Vagina (tissue), 2 donors: ENCODE data around the gene NLGN1. TPM values are rescaled to one million over a fixed set of nuclear protein-coding genes. Genes with fewer than 3 reads are reported as not detected.

Experiments
- DNase-seq, 2 donors: peaks; one replicate each; pipeline ENCODE4 v3.0.0-alpha.2; 2017; ENCODE audit errors: extremely low spot score in 2 of 2
- H3K27ac ChIP-seq: fragments of 200-600 bp; sonication (generic); one replicate; pipeline ENCODE4 v1.5.1; 2019
- H3K27me3 ChIP-seq: fragments of 200-600 bp; sonication (generic); one replicate; pipeline ENCODE4 v1.5.1; 2019
- H3K36me3 ChIP-seq, 2 donors: fragments of 200-600 bp; sonication (generic); one replicate each; pipeline ENCODE4 v1.5.1; 2017 to 2019
- H3K4me1 ChIP-seq: fragments of 200-600 bp; sonication (generic); one replicate; pipeline ENCODE4 v1.5.1; 2019
- H3K4me3 ChIP-seq, 2 donors: fragments of 200-600 bp; sonication (generic); 1 replicate in 1 of 2; 2 replicates in 1 of 2; pipeline ENCODE4 v1.5.1; 2016 to 2019
- H3K9me3 ChIP-seq: fragments of 200-600 bp; sonication (generic); one replicate; pipeline ENCODE4 v1.5.1; 2019
- CTCF ChIP-seq, 3 experiments: fragments of 450-650 bp in 2 of 3; fragments of 200-600 bp in 1 of 3; sonication (generic) in 1 of 3; IDR thresholded peaks; one replicate each; pipeline ENCODE4 v1.5.1; 2017 to 2019; ENCODE audit warnings: antibody characterized with exemption in 3 of 3, mild to moderate bottlenecking in 2 of 3, moderate library complexity in 2 of 3
- POLR2A ChIP-seq, 2 donors: fragments of 450-650 bp; IDR thresholded peaks; one replicate each; pipeline ENCODE4 v1.6.1; 2017; ENCODE audit warnings: antibody characterized with exemption in 2 of 2, mild to moderate bottlenecking in 2 of 2, moderate library complexity in 2 of 2
- POLR2AphosphoS5 ChIP-seq, 2 donors: sonication (generic); formaldehyde crosslinking; IDR thresholded peaks; one replicate each; pipeline ENCODE4 v1.9.0; 2017; ENCODE audit warnings: antibody characterized with exemption in 2 of 2, mild to moderate bottlenecking in 2 of 2, low read depth in 1 of 2; ENCODE audit not compliant: insufficient read depth in 1 of 2
- intact Hi-C: fragments of 100-400 bp; cut with DNase I; formaldehyde crosslinking; loops from one replicate; pipeline ENCODE4 v1.15.1; 2023
- total RNA-seq: library from RNA; depleted of rRNA; stranded (reverse); fragments of >200 nt; gene quantifications from one replicate; pipeline ENCODE4 v1.2.3, GENCODE V29; 2016

The NLGN1 gene
- total RNA-seq, 1 donor from 2014 or later: 4.7 TPM

GRCh38 chr3:173876476-173876875, 478.9 kb downstream of the NLGN1 start:
- H3K9me3 ChIP-seq: no peaks in the 10 kb centered on the region

DNA sequence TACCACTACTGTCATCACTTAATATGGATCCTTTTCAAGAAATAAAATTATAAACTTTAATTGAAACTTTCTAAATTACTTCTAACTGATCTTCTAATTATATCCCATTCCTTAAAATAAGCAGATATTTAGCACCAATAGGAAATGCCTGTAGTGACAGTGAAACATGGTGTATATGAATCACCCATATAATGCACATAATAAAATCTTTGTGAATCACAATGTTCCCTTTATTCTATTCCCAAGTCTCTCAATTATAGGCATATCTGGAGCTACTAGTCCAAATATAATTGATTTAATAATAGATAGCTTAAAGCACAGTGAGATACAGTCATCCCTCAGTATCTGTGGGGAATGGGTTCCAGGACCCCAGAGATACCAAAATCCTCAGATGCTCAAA, 490.3 kb downstream of the NLGN1 start:
- intact Hi-C loops: no loop called here
- no peaks in the 10 kb centered on the region for H3K36me3 ChIP-seq
- no peaks in the 10 kb centered on the region for H3K4me1 ChIP-seq
- H3K9me3 ChIP-seq: no peaks in the 10 kb centered on the region
- no peaks in the 10 kb centered on the region for H3K27me3 ChIP-seq
- TF ChIP-seq CTCF (IDR thresholded peaks at IDR 0.05) (no peak), POLR2A (IDR thresholded peaks at IDR 0.05) (no peak), POLR2AphosphoS5 (IDR thresholded peaks at IDR 0.05; ENCODE audit: insufficient read depth in 1 of 2, low read depth in 1 of 2) (no peak)
- no peak for DNase-seq
- H3K4me3 ChIP-seq: no peak overlapping the region
- H3K27ac ChIP-seq: no peak overlapping the region

More at GRCh38 chr3:173876476-173876875, 478.9 kb downstream of the NLGN1 start:
- Histone ChIP-seq H3K4me1 (no peaks in the 10 kb centered on the region), H3K27me3 (no peaks in the 10 kb centered on the region), H3K27ac (no peak overlapping the region), H3K4me3 (no peak overlapping the region), H3K36me3 (no peaks in the 10 kb centered on the region)
- intact Hi-C loops: no loop called here
- TF ChIP-seq POLR2AphosphoS5 (IDR thresholded peaks at IDR 0.05; ENCODE audit: insufficient read depth in 1 of 2, low read depth in 1 of 2) (no peak), POLR2A (IDR thresholded peaks at IDR 0.05) (no peak), CTCF (IDR thresholded peaks at IDR 0.05) (no peak)
- no peak for DNase-seq

GRCh38 chr3:173889596-173889995, 492.1 kb downstream of the NLGN1 start:
- no peaks in the 10 kb centered on the region for H3K27me3 ChIP-seq
- H3K4me3 ChIP-seq: no peak overlapping the region
- no peaks in the 10 kb centered on the region for H3K4me1 ChIP-seq
- DNase-seq: no peak
- no peak overlapping the region for H3K27ac ChIP-seq
- H3K9me3 ChIP-seq: no peaks in the 10 kb centered on the region
- TF ChIP-seq POLR2AphosphoS5 (IDR thresholded peaks at IDR 0.05; ENCODE audit: insufficient read depth in 1 of 2, low read depth in 1 of 2) (no peak), CTCF (IDR thresholded peaks at IDR 0.05) (no peak), POLR2A (IDR thresholded peaks at IDR 0.05) (no peak)
- H3K36me3 ChIP-seq: no peaks in the 10 kb centered on the region
- intact Hi-C loops: no loop called here

GRCh38 chr3:173890091-173890490, 492.5 kb downstream of the NLGN1 start:
- intact Hi-C loops: no loop called here
- H3K4me1 ChIP-seq: no peaks in the 10 kb centered on the region

More at GRCh38 chr3:173890091-173890490, 492.5 kb downstream of the NLGN1 start:
- Histone ChIP-seq H3K9me3 (no peaks in the 10 kb centered on the region), H3K4me3 (no peak overlapping the region), H3K36me3 (no peaks in the 10 kb centered on the region), H3K27me3 (no peaks in the 10 kb centered on the region), H3K27ac (no peak overlapping the region)
- DNase-seq: no peak
- TF ChIP-seq POLR2AphosphoS5 (IDR thresholded peaks at IDR 0.05; ENCODE audit: insufficient read depth in 1 of 2, low read depth in 1 of 2) (no peak), POLR2A (IDR thresholded peaks at IDR 0.05) (no peak), CTCF (IDR thresholded peaks at IDR 0.05) (no peak)
